H1 (cell line): ENCODE data around the gene CBLC. TPM values are rescaled to one million over a fixed set of nuclear protein-coding genes. Genes with fewer than 3 reads are reported as not detected.

Source experiments
- JUND ChIP-seq: IDR thresholded peaks from 2 replicates; pipeline ENCODE4 v1.6.1; 2011; ENCODE audit warnings: mild to moderate bottlenecking, improper control_type of control experiment, low read length
- polyA plus RNA-seq, 7 experiments: library from polyadenylated mRNA; depleted of rRNA in 3 of 7; stranded (reverse) in 5 of 7; unstranded in 2 of 7; fragments of >200 nt in 5 of 7; fragments of 200-250 nt in 2 of 7; gene quantifications; 1 replicate in 5 of 7; 2 replicates in 1 of 7; 4 replicates in 1 of 7; pipeline versions ENCODE4 v1.2.1 to v1.2.3, GENCODE V29; 2011 to 2013; ENCODE audit warnings: missing spikeins in 2 of 7, mixed read lengths in 2 of 7
- total RNA-seq: library from RNA; stranded (reverse); fragmentation: NEBNext Ultra II Directional; extraction: Animal tissue kit (Norgen Biotek cat#: 25700); gene quantifications from 2 replicates; pipeline ENCODE4 v1.2.1, GENCODE V29; 2021
- TF ChIP-seq, protein P1 (sequence below): IDR thresholded peaks from 2 replicates; pipeline ENCODE4 v1.6.1; 2012; ENCODE audit warnings: inconsistent platforms

CBLC gene
- total and polyA plus RNA-seq, 2 of the 8 experiments (the other 6 are each of a cell fraction or from before 2014, with no cell fraction given), result 17.4 to 35.7 TPM

DNA sequence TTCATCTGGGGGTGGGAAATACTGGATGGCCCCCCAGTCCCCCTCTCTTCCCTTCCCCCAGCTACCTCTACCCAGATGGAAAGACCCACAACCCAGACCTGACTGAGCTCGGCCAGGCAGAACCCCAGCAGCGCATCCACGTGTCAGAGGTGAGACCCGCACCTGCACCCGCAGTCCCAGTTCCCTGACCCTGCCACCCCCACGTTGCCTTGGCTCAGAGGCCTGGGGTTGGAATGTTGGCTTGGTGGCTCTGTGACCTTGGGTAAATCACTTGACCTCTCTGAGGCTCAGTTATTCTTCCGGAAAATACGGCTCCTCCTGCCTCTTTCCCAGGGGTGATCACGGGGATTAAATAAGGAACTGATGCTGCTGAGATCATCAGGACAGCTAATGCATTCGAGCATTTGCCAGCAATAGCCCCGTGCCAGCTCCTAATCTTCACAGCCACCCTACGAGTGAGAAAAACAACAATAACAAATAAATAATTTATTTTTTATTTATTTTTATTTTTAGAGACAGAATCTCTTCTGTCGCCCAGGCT, 12.3 kb downstream of the CBLC start (continued):
- TF ChIP-seq JUND, result no peak
- TF ChIP-seq, protein P1, sequence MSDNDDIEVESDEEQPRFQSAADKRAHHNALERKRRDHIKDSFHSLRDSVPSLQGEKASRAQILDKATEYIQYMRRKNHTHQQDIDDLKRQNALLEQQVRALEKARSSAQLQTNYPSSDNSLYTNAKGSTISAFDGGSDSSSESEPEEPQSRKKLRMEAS, result no peak
